HEK293 (cell line): ENCODE results near the gene EIF4A2.
A peak's percentile ranks its signal among the peaks of the same experiment; 100 is the strongest.

ENCODE experiments used
- CTCF ChIA-PET: fragments of 350-600 bp; formaldehyde crosslinking; extraction: SDS; loops from one replicate; lab custom pipeline; 2021; ENCODE audit warnings: antibody characterized with exemption; lab: Yijun Ruan, JAX
- POLR2A ChIA-PET: fragments of 300-600 bp; formaldehyde crosslinking; extraction: SDS; loops from one replicate; lab custom pipeline; 2020; ENCODE audit warnings: antibody characterized with exemption, inconsistent platforms; lab: Yijun Ruan, JAX
- H3K27ac ChIP-seq: fragments of 200-500 bp; sonication (Bioruptor generic); 2 replicates; pipeline ENCODE4 v1.5.1; 2014; ENCODE audit warnings: low read depth, low read length, control low read depth, inconsistent platforms; ENCODE audit errors: extremely low read depth
- H3K36me3 ChIP-seq, 2 experiments: fragments of 200-500 bp in 1 of 2; sonication (Bioruptor generic) in 1 of 2; 1 replicate in 1 of 2; 2 replicates in 1 of 2; pipeline ENCODE4 v1.5.1; 2014 to 2017; ENCODE audit warnings: inconsistent platforms in 2 of 2, low read length in 2 of 2; ENCODE audit not compliant: control insufficient read depth in 2 of 2, insufficient read depth in 1 of 2
- H3K4me1 ChIP-seq: fragments of 200-500 bp; sonication (Bioruptor generic); 2 replicates; pipeline ENCODE4 v1.5.1; 2014; ENCODE audit warnings: mild to moderate bottlenecking, low read length, inconsistent platforms; ENCODE audit not compliant: control insufficient read depth, insufficient read depth
- H3K4me3 ChIP-seq: 2 replicates; pipeline ENCODE4 v1.5.1; 2011; ENCODE audit warnings: low read depth, mild to moderate bottlenecking, control low read depth, low read length, moderate library complexity
- H3K9me3 ChIP-seq: fragments of 200-500 bp; sonication (Bioruptor generic); 2 replicates; pipeline ENCODE4 v1.5.1; 2014; ENCODE audit warnings: low read depth, low read length, inconsistent platforms; ENCODE audit not compliant: control insufficient read depth, insufficient read depth
- KLF1 ChIP-seq: fragments of 450-650 bp; formaldehyde crosslinking; IDR thresholded peaks from 2 replicates; pipeline ENCODE4 v1.5.1; 2016; ENCODE audit warnings: missing biosample characterization, missing genetic modification characterization
- KLF10 ChIP-seq: fragments of 450-650 bp; IDR thresholded peaks from 2 replicates; pipeline ENCODE4 v1.5.1; 2018; ENCODE audit warnings: missing biosample characterization, mild to moderate bottlenecking, missing genetic modification characterization
- SCRT1 ChIP-seq: fragments of 450-650 bp; formaldehyde crosslinking; IDR thresholded peaks from 2 replicates; pipeline ENCODE4 v1.5.1; 2016; ENCODE audit warnings: missing biosample characterization, missing genetic modification characterization, borderline replicate concordance
- SETDB1 ChIP-seq: IDR thresholded peaks from one replicate; pipeline ENCODE4 v1.6.1; 2017; ENCODE audit warnings: mild to moderate bottlenecking, low read length, moderate library complexity, mixed read lengths; ENCODE audit not compliant: insufficient read length
- WT1 ChIP-seq: fragments of 450-650 bp; formaldehyde crosslinking; IDR thresholded peaks from 2 replicates; pipeline ENCODE4 v1.5.1; 2016; ENCODE audit warnings: missing biosample characterization, missing genetic modification characterization
- ZFP37 ChIP-seq: fragments of 450-650 bp; formaldehyde crosslinking; IDR thresholded peaks from 2 replicates; pipeline ENCODE4 v1.5.1; 2016; ENCODE audit warnings: missing biosample characterization, missing genetic modification characterization
- ZNF133 ChIP-seq: fragments of 450-650 bp; formaldehyde crosslinking; IDR thresholded peaks from 2 replicates; pipeline ENCODE4 v1.5.1; 2016; ENCODE audit warnings: missing biosample characterization, missing genetic modification characterization
- ZNF266 ChIP-seq: fragments of 450-650 bp; formaldehyde crosslinking; IDR thresholded peaks from 2 replicates; pipeline ENCODE4 v1.5.1; 2016; ENCODE audit warnings: missing biosample characterization, missing genetic modification characterization, low read depth
- ZNF501 ChIP-seq: fragments of 450-650 bp; formaldehyde crosslinking; IDR thresholded peaks from 2 replicates; pipeline ENCODE4 v1.5.1; 2016; ENCODE audit warnings: missing biosample characterization, missing genetic modification characterization
- ZNF544 ChIP-seq: fragments of 450-650 bp; formaldehyde crosslinking; IDR thresholded peaks from 2 replicates; pipeline ENCODE4 v1.5.0; 2017; ENCODE audit warnings: missing biosample characterization, missing genetic modification characterization
- TF ChIP-seq, protein P1 (sequence below): fragments of 450-650 bp; formaldehyde crosslinking; IDR thresholded peaks from 2 replicates; pipeline ENCODE4 v1.5.1; 2017; ENCODE audit warnings: missing biosample characterization, missing genetic modification characterization
- TF ChIP-seq, protein P2 (sequence below): fragments of 450-650 bp; formaldehyde crosslinking; IDR thresholded peaks from 2 replicates; pipeline ENCODE4 v1.5.1; 2016; ENCODE audit warnings: missing biosample characterization, missing genetic modification characterization
- TF ChIP-seq, protein P3 (sequence below): fragments of 450-650 bp; formaldehyde crosslinking; IDR thresholded peaks from 2 replicates; pipeline ENCODE4 v1.5.1; 2016; ENCODE audit warnings: missing biosample characterization, missing genetic modification characterization
- TF ChIP-seq, protein P4 (sequence below): fragments of 450-650 bp; formaldehyde crosslinking; IDR thresholded peaks from 2 replicates; pipeline ENCODE4 v1.5.1; 2016; ENCODE audit warnings: missing biosample characterization, missing genetic modification characterization
- TF ChIP-seq, protein P5 (sequence below): fragments of 450-650 bp; formaldehyde crosslinking; IDR thresholded peaks from 2 replicates; pipeline ENCODE4 v1.5.1; 2016; ENCODE audit warnings: missing biosample characterization, missing genetic modification characterization
- TF ChIP-seq, protein P6 (sequence below): fragments of 450-650 bp; formaldehyde crosslinking; IDR thresholded peaks from 2 replicates; pipeline ENCODE4 v1.5.1; 2016; ENCODE audit warnings: missing biosample characterization, missing genetic modification characterization

EIF4A2 gene

DNA sequence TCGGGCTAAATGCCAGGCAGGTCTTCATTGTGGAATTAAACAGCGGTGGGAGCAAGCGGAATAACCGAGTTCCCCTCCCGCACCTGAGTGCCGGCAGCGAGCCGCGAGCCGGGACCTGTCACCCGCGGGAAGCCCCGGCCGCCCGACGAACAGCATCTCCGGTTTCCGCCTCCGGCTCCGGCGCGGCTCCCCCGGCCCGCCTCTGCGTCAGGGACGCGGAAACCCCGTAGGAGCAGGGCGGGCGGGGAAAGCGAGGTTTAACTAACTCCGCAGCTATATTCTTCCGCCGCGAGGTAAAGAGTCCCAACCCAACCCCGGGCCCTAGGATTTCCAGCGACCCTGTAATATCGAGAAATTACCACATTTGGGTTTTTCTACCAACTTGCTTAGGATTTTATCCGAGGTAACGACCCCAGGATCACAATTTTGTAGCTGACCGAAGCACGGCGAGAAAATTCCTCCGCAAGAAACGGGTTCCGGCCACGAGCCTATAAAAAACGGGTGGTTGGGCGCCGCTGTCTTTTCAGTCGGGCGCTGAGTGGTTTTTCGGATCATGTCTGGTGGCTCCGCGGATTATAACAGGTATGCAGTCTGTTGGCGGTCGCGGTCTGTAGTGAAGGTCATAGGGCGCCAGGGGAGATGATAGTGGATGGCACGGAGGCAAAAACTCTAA, at the start of gene EIF4A2 (continued):
- TF ChIP-seq, protein P1, sequence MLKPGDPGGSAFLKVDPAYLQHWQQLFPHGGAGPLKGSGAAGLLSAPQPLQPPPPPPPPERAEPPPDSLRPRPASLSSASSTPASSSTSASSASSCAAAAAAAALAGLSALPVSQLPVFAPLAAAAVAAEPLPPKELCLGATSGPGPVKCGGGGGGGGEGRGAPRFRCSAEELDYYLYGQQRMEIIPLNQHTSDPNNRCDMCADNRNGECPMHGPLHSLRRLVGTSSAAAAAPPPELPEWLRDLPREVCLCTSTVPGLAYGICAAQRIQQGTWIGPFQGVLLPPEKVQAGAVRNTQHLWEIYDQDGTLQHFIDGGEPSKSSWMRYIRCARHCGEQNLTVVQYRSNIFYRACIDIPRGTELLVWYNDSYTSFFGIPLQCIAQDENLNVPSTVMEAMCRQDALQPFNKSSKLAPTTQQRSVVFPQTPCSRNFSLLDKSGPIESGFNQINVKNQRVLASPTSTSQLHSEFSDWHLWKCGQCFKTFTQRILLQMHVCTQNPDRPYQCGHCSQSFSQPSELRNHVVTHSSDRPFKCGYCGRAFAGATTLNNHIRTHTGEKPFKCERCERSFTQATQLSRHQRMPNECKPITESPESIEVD (tag by site-specific recombination), result peak; percentile 76
- no peak for TF ChIP-seq ZNF544 (tag by site-specific recombination)
- TF ChIP-seq, all 188 proteins: peak for 76

DNA sequence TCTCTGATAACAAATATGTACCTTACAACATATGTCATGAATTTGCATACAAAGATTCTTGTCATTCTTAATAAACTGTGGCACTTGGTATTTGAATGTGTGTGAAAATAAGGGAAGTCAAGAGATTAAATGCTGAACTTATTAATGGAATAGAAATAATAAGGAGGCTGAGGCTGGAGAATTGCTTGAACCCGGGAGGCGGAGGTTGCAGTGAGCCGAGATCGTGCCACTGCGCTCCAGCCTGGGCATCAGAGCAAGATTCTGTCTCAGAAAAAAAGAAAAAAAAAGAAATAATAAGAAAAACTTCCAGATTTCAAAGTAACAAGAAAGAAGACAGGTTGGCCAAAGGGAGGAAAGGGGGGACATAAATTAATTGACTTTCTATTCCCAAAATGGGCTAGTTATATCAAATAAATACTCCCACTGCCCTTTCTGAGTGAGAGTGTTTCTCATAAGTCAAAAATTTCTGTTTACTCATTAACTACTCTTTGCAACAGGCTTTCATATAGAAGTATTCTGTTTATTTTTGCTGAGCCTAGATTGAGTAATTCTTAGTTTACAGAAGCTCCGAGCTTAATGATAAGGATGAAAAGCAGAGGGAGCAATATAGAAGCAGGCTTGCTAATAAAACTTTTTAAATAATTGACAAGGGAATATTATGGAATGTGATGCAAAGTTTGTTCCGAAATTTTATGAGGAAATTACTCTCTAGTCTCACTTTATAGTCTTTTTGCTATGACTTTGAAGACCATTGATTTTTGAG, 40.6 kb upstream of the EIF4A2 start:
- ChIA-PET POLR2A (no interaction called here), CTCF (interaction anchor here (1.8 kb wide), 1 partner anchor 126 kb away, joined by 5 read pairs; no protein-coding TSS in a partner anchor)
- Histone ChIP-seq H3K4me1 (no peaks in the 10 kb centered on the region), H3K36me3 (no peaks in the 10 kb centered on the region), H3K4me3 (no peak overlapping the region), H3K27ac (no peak overlapping the region), H3K9me3 (no peaks in the 10 kb centered on the region)
- TF ChIP-seq ZNF501 (tag by site-specific recombination) (no peak), KLF10 (tag by site-specific recombination) (no peak), ZNF266 (no peak), ZNF133 (no peak), WT1 (no peak), KLF1 (tag by site-specific recombination) (no peak), SCRT1 (tag by site-specific recombination) (no peak), SETDB1 (no peak), ZFP37 (tag by site-specific recombination) (no peak)
- TF ChIP-seq, protein P2, sequence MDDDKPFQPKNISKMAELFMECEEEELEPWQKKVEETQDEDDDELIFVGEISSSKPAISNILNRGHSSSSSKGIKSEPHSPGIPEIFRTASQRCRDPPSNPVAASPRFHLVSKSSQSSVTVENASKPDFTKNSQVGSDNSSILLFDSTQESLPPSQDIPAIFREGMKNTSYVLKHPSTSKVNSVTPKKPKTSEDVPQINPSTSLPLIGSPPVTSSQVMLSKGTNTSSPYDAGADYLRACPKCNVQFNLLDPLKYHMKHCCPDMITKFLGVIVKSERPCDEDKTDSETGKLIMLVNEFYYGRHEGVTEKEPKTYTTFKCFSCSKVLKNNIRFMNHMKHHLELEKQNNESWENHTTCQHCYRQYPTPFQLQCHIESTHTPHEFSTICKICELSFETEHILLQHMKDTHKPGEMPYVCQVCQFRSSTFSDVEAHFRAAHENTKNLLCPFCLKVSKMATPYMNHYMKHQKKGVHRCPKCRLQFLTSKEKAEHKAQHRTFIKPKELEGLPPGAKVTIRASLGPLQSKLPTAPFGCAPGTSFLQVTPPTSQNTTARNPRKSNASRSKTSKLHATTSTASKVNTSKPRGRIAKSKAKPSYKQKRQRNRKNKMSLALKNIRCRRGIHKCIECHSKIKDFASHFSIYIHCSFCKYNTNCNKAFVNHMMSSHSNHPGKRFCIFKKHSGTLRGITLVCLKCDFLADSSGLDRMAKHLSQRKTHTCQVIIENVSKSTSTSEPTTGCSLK (tag by site-specific recombination), result no peak
- TF ChIP-seq, protein P3, sequence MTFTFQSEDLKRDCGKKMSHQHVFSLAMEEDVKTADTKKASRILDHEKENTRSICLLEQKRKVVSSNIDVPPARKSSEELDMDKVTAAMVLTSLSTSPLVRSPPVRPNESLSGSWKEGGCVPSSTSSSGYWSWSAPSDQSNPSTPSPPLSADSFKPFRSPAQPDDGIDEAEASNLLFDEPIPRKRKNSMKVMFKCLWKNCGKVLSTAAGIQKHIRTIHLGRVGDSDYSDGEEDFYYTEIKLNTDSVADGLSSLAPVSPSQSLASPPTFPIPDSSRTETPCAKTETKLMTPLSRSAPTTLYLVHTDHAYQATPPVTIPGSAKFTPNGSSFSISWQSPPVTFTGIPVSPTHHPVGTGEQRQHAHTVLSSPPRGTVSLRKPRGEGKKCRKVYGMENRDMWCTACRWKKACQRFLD (tag by site-specific recombination), result no peak
- TF ChIP-seq, protein P4, sequence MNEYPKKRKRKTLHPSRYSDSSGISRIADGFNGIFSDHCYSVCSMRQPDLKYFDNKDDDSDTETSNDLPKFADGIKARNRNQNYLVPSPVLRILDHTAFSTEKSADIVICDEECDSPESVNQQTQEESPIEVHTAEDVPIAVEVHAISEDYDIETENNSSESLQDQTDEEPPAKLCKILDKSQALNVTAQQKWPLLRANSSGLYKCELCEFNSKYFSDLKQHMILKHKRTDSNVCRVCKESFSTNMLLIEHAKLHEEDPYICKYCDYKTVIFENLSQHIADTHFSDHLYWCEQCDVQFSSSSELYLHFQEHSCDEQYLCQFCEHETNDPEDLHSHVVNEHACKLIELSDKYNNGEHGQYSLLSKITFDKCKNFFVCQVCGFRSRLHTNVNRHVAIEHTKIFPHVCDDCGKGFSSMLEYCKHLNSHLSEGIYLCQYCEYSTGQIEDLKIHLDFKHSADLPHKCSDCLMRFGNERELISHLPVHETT (tag by site-specific recombination), result no peak
- TF ChIP-seq, protein P5, sequence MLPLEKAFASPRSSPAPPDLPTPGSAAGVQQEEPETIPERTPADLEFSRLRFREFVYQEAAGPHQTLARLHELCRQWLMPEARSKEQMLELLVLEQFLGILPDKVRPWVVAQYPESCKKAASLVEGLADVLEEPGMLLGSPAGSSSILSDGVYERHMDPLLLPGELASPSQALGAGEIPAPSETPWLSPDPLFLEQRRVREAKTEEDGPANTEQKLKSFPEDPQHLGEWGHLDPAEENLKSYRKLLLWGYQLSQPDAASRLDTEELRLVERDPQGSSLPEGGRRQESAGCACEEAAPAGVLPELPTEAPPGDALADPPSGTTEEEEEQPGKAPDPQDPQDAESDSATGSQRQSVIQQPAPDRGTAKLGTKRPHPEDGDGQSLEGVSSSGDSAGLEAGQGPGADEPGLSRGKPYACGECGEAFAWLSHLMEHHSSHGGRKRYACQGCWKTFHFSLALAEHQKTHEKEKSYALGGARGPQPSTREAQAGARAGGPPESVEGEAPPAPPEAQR (tag by site-specific recombination), result no peak
- TF ChIP-seq, protein P6, sequence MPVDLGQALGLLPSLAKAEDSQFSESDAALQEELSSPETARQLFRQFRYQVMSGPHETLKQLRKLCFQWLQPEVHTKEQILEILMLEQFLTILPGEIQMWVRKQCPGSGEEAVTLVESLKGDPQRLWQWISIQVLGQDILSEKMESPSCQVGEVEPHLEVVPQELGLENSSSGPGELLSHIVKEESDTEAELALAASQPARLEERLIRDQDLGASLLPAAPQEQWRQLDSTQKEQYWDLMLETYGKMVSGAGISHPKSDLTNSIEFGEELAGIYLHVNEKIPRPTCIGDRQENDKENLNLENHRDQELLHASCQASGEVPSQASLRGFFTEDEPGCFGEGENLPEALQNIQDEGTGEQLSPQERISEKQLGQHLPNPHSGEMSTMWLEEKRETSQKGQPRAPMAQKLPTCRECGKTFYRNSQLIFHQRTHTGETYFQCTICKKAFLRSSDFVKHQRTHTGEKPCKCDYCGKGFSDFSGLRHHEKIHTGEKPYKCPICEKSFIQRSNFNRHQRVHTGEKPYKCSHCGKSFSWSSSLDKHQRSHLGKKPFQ, result no peak
